ENCODE data around the gene CDH11.

DNA sequence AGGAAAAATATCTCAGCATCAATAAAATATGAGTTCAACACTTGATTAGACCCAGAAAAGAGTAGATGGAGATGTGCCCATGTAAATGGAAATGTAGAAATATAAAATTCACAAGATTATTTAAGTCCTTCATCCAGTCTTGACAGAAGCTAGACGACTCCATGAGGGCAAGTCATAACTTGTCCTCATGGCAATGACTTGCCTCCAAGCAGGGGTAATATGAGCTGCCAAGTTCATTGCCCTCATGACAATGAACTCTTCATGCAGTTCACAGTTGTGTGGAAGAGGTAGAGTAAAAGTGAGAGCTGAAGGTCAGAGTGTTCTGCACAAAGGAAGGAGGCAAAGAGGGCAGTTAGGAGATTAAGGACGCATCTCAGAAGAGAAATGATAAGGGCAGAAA, 22.3 kb downstream of the CDH11 start:
- no peak for TF ChIP-seq MXI1 (IDR thresholded peaks at IDR 0.05; ENCODE audit: borderline replicate concordance, low read depth, low read length)
- TF ChIP-seq, protein P1, sequence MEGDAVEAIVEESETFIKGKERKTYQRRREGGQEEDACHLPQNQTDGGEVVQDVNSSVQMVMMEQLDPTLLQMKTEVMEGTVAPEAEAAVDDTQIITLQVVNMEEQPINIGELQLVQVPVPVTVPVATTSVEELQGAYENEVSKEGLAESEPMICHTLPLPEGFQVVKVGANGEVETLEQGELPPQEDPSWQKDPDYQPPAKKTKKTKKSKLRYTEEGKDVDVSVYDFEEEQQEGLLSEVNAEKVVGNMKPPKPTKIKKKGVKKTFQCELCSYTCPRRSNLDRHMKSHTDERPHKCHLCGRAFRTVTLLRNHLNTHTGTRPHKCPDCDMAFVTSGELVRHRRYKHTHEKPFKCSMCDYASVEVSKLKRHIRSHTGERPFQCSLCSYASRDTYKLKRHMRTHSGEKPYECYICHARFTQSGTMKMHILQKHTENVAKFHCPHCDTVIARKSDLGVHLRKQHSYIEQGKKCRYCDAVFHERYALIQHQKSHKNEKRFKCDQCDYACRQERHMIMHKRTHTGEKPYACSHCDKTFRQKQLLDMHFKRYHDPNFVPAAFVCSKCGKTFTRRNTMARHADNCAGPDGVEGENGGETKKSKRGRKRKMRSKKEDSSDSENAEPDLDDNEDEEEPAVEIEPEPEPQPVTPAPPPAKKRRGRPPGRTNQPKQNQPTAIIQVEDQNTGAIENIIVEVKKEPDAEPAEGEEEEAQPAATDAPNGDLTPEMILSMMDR (conservative IDR thresholded peaks at IDR 0.05; ENCODE audit: low read depth, low read length): no peak
- TF ChIP-seq CHD1 (IDR thresholded peaks at IDR 0.05; ENCODE audit: low read depth, low read length): no peak
- TF ChIP-seq POLR2A (IDR thresholded peaks at IDR 0.05; ENCODE audit: low read depth, low read length): no peak
- no peak for TF ChIP-seq SMC3 (IDR thresholded peaks at IDR 0.05; ENCODE audit: low read depth, low read length)
- TF ChIP-seq CEBPB (IDR thresholded peaks at IDR 0.05; ENCODE audit: low read depth, low read length): no peak
- TF ChIP-seq BHLHE40 (IDR thresholded peaks at IDR 0.05; ENCODE audit: low read depth, low read length): no peak
- TF ChIP-seq, protein P2, sequence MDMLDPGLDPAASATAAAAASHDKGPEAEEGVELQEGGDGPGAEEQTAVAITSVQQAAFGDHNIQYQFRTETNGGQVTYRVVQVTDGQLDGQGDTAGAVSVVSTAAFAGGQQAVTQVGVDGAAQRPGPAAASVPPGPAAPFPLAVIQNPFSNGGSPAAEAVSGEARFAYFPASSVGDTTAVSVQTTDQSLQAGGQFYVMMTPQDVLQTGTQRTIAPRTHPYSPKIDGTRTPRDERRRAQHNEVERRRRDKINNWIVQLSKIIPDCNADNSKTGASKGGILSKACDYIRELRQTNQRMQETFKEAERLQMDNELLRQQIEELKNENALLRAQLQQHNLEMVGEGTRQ (IDR thresholded peaks at IDR 0.05; ENCODE audit: low read depth, low read length): no peak
- TF ChIP-seq RCOR1 (IDR thresholded peaks at IDR 0.05; ENCODE audit: insufficient replicate concordance, low read length): no peak
- no peak for TF ChIP-seq RAD21 (IDR thresholded peaks at IDR 0.05; ENCODE audit: low read length)
- no peak for TF ChIP-seq FOS (IDR thresholded peaks at IDR 0.05; ENCODE audit: low read depth, low read length)
- TF ChIP-seq RFX5 (IDR thresholded peaks at IDR 0.05; ENCODE audit: low read depth, low read length): no peak
